Renal cortex interstitium (tissue), 15 donors: ENCODE data around the gene C2CD4D. TPM values are rescaled to one million over a fixed set of nuclear protein-coding genes. Genes with fewer than 3 reads are reported as not detected.
"Not testable (repeated sequence)": the region's sequence is repeated elsewhere in the genome, so short reads cannot be mapped to it uniquely, and the experiment has no call there.

Source experiments
- DNase-seq, 11 donors: peaks; one replicate each; pipeline ENCODE4 v3.0.0-alpha.2; 2013; ENCODE audit warnings: low read depth in 9 of 11, low spot score in 4 of 11; ENCODE audit errors: extremely low read depth in 1 of 11
- long read RNA-seq, 16 experiments: transcript quantifications; one replicate each; lab custom pipeline, GENCODE V29; 2026
- polyA plus RNA-seq, 3 donors: library from polyadenylated mRNA; unstranded; fragments of 120-200 nt; gene quantifications; one replicate each; pipeline ENCODE4 v1.2.1, GENCODE V29; 2013; ENCODE audit not compliant: insufficient read length in 3 of 3

C2CD4D gene
- under 1 TPM in 2 of 3 donors, not detected in 1; 0.19 to 0.36 TPM for polyA plus RNA-seq
- long read RNA-seq, donor 1 = 0 reads
- long read RNA-seq, donor 2 = 0 reads
- long read RNA-seq, donor 3 = 0 reads
- long read RNA-seq, donor 4 = 0 reads
- long read RNA-seq, donor 5 = 0 reads
- long read RNA-seq, donor 6 = 0 reads
- long read RNA-seq, donor 7 = 0 reads
- long read RNA-seq, donor 8 = 0 reads
- long read RNA-seq, donor 9 = 0 reads
- long read RNA-seq, donor 10 = 0 reads
- long read RNA-seq, donor 11 = 0 reads
- long read RNA-seq, donor 12 = 0 reads
- long read RNA-seq, donor 13 = 0 reads
- long read RNA-seq, donor 14 = 0 reads
- long read RNA-seq, donor 15 = 0 reads
- long read RNA-seq, donor 16 = 0 reads

DNA sequence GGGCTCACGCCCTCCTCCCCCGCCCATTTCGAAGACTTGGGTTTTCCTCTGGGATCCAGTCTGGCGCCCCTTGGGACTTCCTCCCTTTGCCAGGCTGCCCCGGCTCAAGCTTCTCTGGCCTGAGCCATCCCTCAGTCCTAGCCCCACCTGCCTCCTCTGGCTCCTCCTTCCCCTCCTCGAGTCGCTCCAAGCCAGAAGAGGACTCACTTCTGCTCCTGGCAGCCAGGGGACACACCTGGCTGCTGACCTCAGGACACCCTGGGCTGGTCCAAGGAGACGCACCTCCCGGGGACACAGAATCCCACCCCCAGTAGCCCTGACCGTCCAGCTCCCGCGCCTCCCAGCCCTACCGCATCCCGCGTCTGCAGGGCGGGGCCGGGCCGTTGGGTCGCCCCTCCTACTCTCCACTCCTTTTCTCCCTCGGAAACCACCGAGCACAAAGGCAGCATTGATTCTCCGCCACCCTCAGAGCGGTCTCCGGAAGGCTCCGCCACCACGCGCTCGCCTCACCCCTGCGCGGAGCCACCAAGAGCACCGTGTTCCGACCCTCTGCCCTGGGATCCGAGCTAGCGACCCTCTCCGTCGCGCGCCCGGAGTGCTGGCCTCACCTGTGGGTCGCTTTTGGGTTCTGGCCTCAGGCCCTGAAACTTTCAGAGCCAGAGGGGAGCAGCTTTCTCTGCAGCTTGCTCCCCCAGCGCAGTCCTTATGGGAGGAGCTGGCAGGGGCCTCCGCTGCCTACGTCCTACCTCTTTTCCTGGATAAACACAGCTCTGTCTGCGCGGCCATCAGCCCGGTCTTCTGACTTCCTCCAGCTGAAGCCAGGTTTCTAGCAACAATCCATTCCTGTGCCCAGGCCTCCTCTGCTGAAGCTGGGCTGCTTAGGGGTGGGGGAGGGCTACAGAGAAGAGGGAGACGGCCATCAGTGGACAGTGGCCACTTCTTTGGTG lies at the start of gene C2CD4D:
Gene C2CD4D (minus strand): TSS at position 364 of the 947 bp plus-strand sequence. CDS start 831 bp downstream, outside the sequence.
- DNase-seq = peak in 2 of 11 donors; percentile 42 to 54

DNA sequence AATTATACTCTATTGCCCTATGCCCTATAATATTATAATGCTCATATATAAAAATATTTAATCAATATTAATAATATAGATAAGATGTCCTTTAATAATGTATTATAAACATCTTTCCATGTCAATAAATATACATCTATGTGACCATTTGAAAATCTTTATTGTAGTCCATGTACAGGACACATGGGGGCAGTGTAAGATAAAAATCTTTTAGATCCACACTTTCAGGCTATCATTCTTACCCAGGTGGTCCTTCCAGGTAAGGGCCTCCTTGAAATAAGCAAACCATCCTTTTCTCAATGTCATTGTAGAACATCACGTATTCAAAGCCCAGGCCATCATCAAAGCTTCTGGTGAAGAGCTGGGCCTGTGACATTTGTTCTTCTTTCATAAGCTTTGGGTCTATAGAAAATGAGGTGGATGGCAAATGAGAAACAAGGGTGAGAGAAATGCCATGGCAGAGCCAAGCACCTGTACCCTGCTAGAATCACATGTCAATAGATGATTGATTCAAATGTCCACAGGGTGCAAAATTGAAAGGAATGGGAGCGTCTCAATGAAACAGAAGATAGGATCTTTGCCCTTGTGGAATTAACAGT lies 49.5 kb upstream of the C2CD4D start:
- DNase-seq = no peak

DNA sequence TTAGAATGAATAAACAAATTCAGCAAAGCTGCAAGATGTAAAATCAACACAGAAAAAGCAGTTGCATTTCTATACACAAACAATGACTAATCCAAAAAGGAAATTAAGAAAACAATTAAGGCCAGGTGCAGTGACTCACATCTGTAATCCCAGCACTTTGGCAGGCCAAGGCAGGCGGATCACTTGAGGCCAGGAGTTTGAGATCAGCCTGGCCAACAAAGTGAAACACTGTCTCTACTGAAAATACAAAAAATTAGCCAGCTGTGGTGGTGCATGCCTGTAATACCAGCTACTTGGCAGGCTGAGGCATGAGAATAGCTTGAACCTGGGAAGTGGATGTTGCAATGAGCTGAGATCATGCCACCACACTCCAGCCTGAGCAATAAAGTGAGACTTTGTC lies 47.4 kb upstream of the C2CD4D start:
- DNase-seq = no peak

DNA sequence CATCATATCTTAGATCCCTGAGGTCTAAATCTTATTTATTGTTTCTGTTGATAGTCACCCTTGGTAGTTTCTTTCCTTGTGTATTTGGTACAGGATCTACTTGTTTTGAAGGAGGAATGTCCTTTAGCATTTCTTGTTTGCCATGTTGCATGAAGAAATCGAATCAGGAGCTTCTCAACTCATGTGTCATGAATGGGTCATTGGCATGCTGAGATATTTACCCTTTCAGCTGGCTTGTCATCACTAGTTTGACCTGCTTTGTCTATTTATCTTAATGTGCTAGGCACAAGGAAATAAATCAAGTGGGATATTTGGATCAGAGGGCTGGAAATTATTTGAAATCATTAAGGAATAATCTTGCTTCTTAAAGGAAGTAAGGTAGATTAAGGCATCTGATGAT lies 45.9 kb upstream of the C2CD4D start:
- DNase-seq = no peak

DNA sequence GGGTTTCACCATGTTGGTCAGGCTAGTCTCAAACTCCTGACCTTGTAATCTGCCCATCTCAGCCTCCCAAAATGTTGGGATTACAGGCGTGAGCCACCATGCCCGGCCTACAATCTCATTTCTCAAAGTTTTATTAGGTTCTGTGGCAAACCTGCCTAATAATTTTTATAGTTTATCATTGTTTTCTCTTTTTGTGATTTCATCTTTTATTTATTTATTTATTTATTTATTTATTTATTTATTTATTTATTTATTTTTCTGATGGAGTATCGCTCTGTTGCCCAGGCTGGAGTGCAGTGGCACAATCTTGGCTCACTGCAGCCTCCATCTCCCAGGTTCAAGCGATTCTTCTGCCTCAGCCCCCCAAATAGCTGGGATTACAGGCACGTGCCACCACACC lies 45.3 kb upstream of the C2CD4D start:
- not testable (repeated sequence) for DNase-seq

DNA sequence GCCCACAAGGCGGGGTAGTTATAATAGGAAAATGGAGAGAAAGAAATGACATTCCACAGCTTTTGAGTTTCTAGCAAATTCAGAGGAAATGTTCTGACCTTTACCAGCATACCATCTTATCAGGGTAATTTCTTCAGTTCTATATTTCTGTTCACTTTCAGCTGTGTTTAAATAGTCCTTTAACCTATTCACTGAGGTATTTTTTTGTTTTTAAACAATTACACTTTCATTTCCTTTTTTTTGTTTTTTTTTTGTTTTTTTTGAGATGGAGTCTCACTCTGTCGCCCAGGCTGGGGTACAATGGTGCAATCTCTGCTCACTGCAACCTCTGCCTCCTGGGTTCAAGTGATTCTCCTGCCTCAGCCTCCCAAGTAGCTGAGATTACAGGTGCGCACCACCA lies 44.8 kb upstream of the C2CD4D start:
- not testable (repeated sequence) for DNase-seq

DNA sequence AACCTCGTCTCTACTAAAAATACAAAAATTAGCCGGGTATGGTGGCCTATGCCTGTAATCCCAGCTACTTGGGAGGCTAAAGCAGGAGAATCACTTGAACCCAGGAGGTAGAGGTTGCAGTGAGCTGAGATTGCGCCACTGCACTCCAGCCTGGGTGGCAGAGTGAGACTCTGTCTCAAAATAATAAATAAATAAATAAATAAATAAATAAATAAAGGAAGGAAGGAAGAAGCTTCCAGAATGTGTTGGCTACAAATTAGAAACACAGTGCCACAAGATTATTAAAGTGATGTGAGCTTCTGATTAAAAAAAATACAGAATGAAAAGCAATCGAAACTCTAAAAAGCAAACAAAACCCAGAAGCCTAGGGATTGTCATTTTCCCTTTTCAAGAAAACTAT lies 44.3 kb upstream of the C2CD4D start:
- not testable (repeated sequence) for DNase-seq

DNA sequence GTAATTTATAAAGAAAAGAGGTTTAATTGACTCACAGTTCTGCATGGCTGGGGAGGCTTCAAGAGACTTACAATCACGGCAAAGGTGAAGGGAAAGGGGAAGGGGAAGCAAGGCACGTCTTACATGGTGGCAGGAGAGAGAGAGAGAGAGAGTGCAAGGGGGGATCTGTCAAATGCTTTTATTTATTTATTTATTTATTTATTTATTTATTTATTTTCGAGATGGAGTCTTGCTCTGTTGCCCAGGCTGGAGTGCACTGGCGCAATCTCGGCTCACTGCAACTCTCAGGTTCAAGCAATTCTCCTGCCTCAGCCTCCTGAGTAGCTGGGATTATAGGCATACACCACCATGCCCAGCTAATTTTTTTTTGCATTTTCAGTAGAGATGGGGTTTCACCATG lies 43.3 kb upstream of the C2CD4D start:
- DNase-seq = not testable (repeated sequence)

DNA sequence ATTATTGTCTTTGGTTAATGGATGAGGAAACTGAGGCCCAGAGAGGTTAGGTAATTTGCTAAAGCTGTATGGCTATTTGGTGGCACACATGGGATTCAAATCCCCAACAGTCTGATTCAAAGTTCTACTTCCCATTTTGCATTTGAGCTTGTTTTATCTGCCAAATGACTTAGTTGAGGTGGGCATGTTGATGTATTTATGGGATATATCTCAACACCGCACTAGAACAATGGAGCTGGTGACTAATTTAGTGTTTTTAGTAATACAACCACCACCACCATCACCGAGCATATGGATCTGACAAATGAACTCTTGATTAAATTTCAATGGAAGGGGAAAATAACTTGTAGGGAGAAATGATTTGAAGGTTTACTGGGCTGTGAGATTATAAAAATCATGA lies 42.8 kb upstream of the C2CD4D start:
- no peak for DNase-seq

DNA sequence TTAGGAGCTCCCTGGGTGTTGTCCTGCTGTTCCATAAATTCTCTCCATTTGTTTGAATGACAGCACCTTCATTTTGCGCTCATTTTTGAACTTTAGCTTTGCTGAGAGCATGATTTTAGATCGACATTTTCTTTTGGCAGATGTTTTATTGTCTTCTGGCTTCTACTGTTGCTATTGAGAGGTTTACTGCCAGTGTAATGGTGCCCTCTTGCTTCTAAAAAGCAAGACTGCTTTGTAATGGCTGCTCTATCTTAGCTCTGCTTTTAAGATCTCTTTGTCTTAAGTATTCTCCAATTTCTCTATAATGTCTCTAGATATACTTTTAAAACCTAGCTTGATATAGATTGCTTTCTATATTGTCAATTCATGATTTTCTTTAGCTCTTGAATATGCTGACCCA lies 41.9 kb upstream of the C2CD4D start:
- DNase-seq = no peak

DNA sequence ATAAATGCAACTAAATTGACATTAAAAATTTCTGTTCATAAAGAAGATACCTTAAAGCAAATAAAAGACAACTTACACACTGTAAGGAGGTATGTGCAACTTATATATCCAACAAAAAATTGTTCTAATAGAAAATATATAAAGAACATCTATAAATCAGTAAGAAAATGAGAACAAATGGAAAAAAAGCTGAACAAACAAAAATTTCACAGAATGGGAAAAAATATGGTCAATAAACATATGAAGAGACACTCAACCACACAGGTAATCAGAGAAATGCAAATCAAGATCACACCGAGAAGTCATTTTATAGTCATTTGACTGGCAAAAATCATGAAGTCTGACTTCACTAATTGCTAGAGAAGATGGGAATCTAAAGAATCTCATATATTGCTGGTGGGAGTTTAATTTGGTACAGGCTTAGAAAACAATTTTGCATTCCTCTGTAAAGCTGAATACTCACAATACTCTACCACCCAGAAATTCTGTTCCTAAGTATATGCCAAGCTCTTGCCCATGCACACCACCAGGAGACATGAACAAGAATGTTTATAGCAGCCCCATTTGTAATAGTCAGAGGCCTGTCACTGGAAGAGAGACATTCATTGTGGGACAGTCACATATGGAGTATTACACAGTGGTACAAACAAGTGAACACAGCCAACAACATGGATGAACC lies 35.9 kb upstream of the C2CD4D start:
- no peak for DNase-seq

DNA sequence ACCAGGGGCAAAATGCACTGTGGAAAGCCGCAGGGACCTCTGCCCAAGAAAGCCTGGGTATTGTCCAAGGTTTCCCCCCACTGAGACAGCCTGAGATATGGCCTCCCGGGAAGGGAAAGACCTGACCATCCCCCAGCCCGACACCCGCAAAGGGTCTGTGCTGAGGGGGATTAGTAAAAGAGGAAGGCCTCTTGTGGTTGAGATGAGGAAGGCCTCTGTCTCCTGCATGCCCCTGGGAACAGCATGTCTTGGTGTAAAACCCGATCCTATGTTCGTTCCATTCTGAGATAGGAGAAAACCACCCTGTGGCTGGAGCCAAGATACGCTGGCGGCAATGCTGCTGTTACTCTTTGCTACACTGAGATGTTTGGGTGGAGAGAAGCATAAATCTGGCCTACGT lies 33.2 kb upstream of the C2CD4D start:
- not testable (repeated sequence) for DNase-seq

DNA sequence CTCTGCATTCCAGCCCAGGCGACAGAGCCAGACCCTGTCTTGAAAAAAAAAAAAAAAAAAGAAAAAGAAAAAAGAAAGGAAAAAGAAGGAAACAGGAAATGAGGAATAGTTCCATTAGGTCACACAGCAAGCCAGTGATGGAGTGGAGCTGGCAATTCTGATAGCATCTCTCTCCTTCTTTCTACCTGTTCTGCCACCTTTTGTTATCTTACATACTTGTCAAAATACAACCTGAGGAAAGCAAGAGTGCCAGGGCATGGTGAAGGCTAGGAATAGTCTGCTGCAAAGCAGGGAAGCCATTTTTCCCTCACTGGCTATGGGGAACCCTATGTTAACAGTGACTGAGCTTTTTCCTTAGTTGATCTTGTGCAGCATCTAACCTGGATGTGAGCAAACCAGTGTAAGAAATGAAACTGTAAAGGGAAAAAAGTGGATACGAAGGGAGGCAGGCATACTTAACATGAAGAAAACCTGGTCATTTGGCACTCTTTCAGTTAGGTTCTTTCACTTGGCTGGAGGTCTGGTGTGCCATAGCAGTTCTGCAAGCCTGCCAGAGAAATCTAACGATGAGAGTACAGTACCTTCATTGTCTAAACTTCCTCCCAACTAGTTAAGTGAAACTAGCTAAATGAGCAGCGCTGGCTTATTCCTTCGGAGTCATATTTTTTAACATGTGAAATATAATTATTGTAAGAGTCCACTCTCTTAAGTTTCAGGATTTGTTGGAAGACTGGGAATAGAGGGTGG lies 31.8 kb upstream of the C2CD4D start:
- no peak for DNase-seq

DNA sequence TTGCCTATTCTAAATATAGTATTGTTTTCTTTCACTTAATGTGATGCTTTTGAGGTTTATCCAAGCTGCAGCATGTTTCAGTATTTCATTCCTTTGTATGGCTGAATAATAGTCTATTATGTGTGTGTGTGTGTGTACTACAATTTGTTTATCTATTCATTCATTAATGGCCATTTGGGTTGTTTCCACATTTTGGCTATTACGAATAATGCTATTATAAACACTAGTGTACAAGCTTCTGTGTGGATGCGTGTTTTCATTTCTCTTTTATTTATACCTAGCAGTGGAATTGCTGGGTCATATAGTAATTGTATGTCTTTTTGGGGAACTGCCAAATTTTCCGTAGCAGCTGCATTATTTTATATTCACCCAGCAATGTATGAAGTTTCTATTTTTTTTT lies 28.9 kb upstream of the C2CD4D start:
- DNase-seq = peak in 6 of 11 donors; percentile 6 to 41 (median 22)

DNA sequence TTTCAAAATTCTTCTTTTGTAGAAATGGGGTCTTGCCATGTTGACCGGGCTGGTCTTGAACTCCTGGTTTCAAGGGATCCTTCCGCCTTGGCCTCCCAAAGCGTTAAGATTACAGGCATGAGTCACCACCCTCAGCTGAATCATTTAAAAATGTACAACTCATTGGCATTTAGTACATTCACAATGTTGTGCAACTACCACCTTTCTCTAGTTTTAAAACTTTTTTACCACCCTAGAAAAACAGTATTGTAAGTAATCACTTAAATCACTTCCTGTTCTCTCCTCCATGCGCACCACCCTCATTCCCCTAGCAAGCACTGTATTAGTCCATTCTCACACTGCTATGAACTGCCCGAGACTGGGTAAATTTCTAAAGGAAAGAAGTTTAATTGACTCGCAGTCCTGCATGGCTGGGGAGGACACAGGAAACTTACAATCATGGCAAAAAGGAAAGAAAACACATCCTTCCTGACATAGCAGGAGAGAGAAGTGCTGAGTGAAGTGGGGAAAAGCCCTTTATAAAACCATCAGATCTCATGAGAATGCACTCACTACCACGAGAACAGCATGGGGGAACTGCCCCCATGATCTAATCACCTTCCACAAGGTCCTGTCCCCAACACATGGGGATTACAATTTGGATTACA lies 28.3 kb upstream of the C2CD4D start:
- no peak for DNase-seq

DNA sequence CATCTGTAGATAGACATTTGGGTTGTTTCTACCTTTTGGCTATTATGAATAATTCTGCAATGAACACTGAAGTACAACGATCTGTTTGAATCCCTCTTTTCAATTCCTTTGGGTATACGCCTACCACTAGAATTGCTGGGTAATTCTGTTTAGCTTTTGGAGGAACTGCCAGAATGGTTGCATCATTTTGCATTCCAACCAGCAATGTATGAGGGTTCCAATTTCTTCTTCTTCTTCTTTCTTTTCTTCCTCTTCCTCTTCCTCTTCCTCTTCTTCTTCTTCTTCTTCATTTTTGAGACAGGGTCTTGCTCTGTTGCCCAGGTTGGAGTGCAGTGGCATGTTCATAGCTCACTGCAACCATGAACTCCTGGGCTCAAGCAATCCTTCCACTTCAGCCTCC lies 27.7 kb upstream of the C2CD4D start:
- no peak for DNase-seq

DNA sequence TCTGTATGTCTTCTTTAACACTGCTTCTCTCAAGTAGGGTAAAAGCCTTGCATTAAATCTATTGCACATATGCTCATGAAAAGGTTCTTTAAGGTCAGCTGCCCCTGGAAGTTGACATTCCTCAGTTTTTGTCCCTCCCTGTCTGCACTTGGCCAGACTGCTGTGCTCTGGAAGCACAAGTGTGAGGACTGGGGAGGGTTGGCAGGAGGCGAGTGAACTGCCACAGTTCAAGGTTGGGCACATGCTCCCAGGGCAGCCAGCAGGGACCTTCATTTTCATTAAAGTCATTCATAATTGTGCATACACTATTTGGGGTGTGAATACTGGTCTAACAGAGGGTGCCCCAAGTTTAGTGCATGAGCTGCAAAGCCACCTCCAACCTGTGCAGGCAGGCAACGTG lies 24.8 kb upstream of the C2CD4D start:
- no peak for DNase-seq

DNA sequence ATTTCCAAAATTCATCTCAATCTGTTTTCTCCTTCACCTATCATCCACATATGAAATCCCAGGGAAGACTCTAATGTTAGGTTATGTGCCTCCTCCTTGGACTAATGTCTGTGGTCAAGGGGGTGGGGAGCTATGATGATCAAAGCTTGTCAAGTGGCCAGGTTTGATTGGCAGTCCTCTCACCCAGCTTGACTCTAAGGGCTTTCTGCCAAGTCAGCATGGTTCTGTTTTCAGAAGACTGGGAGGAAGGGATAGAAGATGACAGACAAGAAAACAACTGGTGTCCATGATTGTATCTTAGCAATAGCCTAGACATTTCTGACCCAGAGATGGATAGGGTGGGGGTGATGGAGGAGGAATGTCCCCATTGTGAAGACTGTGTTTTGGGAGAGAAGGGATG lies 23.0 kb upstream of the C2CD4D start:
- no peak for DNase-seq
